Measurements from ENCODE around the gene ABCB7. TPM values are rescaled to one million over a fixed set of nuclear protein-coding genes. Genes with fewer than 3 reads are reported as not detected.
A peak's percentile ranks its signal among the peaks of the same experiment; 100 is the strongest.
"Not testable (repeated sequence)": the region's sequence is repeated elsewhere in the genome, so short reads cannot be mapped to it uniquely, and the experiment has no call there.

Gene ABCB7
- polyA plus RNA-seq (2011; rRNA removed), result 9.6 and 15.7 TPM in 2 replicates
- polyA minus RNA-seq (2011; rRNA and poly(A)+ RNA removed), result 7.6 and 9.6 TPM in 2 replicates

DNA sequence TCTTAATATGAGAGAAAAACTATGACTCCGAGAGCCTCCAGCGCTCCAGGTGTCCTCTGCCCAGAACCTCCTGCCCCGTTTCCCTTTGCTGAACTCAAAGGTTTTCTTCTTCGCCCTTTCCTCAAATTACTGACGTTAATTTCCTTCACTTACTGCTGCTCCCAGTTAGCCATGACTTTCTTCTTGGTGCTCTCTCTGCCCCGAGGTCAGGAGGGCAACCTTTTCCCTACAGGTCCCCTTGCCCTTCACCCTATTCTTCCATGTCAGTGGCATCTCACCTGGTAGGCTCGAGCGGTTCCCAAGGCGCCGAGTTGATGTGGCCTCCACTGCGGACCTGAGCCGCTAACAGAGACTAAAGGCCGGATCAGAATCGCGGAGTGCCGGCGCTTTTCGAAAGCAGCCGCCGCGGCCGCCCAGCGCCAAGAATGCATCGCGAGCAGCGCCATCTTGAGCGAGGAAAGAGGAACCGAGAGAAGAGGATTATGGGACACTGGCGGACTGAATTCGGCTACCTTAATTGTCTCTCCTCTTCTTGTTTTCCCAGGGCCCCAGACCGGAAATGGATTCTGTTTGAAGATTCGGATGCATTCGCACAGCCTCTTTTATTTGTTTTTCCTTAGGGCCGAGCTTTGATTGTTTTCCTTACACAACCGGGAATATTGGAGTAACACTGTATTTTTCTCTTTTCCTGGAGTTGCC, at the start of gene ABCB7:
ABCB7 (minus strand) TSS at position 457 of the 699 bp plus-strand sequence; CDS start at position 446, 11 bp downstream.
- H3K27me3 ChIP-seq (ENCODE audit: control insufficient read depth, insufficient read depth, low read length), result no peaks in the 10 kb centered on the region
- ChIA-PET POLR2A (no interaction called here), CTCF (no interaction called here)
- DNase-seq (ENCODE audit: low read depth), result peak; percentile 20
- no peaks in the 10 kb centered on the region for H3K36me3 ChIP-seq (ENCODE audit: control insufficient read depth, insufficient read depth, low read length)
- TF ChIP-seq, protein P1, sequence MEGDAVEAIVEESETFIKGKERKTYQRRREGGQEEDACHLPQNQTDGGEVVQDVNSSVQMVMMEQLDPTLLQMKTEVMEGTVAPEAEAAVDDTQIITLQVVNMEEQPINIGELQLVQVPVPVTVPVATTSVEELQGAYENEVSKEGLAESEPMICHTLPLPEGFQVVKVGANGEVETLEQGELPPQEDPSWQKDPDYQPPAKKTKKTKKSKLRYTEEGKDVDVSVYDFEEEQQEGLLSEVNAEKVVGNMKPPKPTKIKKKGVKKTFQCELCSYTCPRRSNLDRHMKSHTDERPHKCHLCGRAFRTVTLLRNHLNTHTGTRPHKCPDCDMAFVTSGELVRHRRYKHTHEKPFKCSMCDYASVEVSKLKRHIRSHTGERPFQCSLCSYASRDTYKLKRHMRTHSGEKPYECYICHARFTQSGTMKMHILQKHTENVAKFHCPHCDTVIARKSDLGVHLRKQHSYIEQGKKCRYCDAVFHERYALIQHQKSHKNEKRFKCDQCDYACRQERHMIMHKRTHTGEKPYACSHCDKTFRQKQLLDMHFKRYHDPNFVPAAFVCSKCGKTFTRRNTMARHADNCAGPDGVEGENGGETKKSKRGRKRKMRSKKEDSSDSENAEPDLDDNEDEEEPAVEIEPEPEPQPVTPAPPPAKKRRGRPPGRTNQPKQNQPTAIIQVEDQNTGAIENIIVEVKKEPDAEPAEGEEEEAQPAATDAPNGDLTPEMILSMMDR (IDR thresholded peaks at IDR 0.05; ENCODE audit: insufficient read depth, low read depth, low read length), result peak; percentile 39
- H3K4me3 ChIP-seq (ENCODE audit: low read depth, low read length), result peak within 1 kb of the TSS; percentile 75

- DNase-seq (ENCODE audit: low read depth); H3K36me3 ChIP-seq (ENCODE audit: control insufficient read depth, insufficient read depth, low read length); H3K27me3 ChIP-seq (ENCODE audit: control insufficient read depth, insufficient read depth, low read length); H3K4me3 ChIP-seq (ENCODE audit: low read depth, low read length); POLR2A ChIA-PET; CTCF ChIA-PET: not testable (repeated sequence)
These were observed 32.5 kb upstream of the ABCB7 start for GRCh38 chrX:75188415-75189206.

GRCh38 chrX:75181721-75182120, 25.6 kb upstream of the ABCB7 start:
- TF ChIP-seq, protein P1 (IDR thresholded peaks at IDR 0.05; ENCODE audit: insufficient read depth, low read depth, low read length), result no peak
- Histone ChIP-seq H3K36me3 (ENCODE audit: control insufficient read depth, insufficient read depth, low read length) (no peaks in the 10 kb centered on the region), H3K27me3 (ENCODE audit: control insufficient read depth, insufficient read depth, low read length) (no peaks in the 10 kb centered on the region), H3K4me3 (ENCODE audit: low read depth, low read length) (no peak overlapping the region)
- ChIA-PET CTCF (no interaction called here), POLR2A (no interaction called here)
- DNase-seq (ENCODE audit: low read depth), result no peak

DNA sequence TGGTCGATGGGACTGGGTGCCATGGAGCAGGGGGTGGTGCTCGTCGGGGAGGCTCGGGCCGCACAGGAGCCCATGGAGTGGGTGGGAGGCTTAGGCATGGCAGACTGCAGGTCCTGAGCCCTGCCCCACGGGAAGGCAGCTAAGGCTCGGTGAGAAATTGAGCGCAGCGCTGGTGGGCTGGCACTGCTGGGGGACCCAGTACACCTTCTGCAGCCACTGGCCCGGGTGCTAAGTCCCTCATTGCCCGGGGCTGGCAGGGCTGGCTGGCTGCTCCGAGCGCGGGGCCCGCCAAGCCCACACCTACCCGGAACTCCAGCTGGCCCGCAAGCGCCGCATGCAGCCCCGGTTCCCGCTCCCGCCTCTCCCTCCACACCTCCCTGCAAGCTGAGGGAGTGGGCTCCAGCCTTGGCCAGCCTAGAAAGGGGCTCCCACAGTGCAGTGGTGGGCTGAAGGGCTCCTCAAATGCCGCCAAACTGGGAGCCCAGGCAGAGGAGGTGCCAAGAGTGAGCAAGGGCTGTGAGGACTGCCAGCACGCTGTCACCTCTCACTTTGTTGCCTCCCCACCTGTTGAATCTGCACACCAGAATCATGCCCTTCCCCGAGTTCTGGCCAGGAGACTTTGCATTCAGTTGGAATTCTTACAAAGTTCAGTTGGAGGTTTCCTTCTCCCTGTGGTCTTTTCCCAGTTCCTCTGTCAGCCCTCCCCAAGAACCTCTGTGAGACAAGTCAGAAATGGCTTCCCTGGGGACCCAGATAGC, 23.6 kb upstream of the ABCB7 start:
- H3K36me3 ChIP-seq (ENCODE audit: control insufficient read depth, insufficient read depth, low read length); H3K27me3 ChIP-seq (ENCODE audit: control insufficient read depth, insufficient read depth, low read length); POLR2A ChIA-PET; DNase-seq (ENCODE audit: low read depth); H3K4me3 ChIP-seq (ENCODE audit: low read depth, low read length); CTCF ChIA-PET: not testable (repeated sequence)

- CTCF ChIA-PET; H3K4me3 ChIP-seq (ENCODE audit: low read depth, low read length); DNase-seq (ENCODE audit: low read depth); POLR2A ChIA-PET; H3K36me3 ChIP-seq (ENCODE audit: control insufficient read depth, insufficient read depth, low read length); H3K27me3 ChIP-seq (ENCODE audit: control insufficient read depth, insufficient read depth, low read length): not testable (repeated sequence)
These were observed 16.3 kb upstream of the ABCB7 start for GRCh38 chrX:75172257-75172890.

GRCh38 chrX:75158054-75158453, 2.0 kb upstream of the ABCB7 start:
- POLR2A ChIA-PET, result no interaction called here
- CTCF ChIA-PET, result no interaction called here
- Histone ChIP-seq H3K27me3 (ENCODE audit: control insufficient read depth, insufficient read depth, low read length) (no peaks in the 10 kb centered on the region), H3K4me3 (ENCODE audit: low read depth, low read length) (no peak overlapping the region), H3K36me3 (ENCODE audit: control insufficient read depth, insufficient read depth, low read length) (no peaks in the 10 kb centered on the region)
- no peak for DNase-seq (ENCODE audit: low read depth)
- TF ChIP-seq, protein P1 (IDR thresholded peaks at IDR 0.05; ENCODE audit: insufficient read depth, low read depth, low read length), result no peak
